PC-9 (cell line): ENCODE results near the gene STK32B. TPM values are rescaled to one million over a fixed set of nuclear protein-coding genes. Genes with fewer than 3 reads are reported as not detected.

Source experiments
- BruUV-seq: library from RNA; stranded (reverse); fragments of 400-500 nt; replicated peaks from 2 replicates; lab custom pipeline; 2021; lab: Mats Ljungman, UMichigan
- CTCF ChIA-PET: fragments of 300-600 bp; sonication (Branson Sonifier 250); formaldehyde crosslinking; loops from one replicate; lab custom pipeline; 2022; ENCODE audit warnings: antibody characterized with exemption; lab: Charles Lee
- POLR2A ChIA-PET: fragments of 300-600 bp; sonication (Branson Sonifier 250); formaldehyde crosslinking; loops from one replicate; lab custom pipeline; 2022; ENCODE audit warnings: antibody characterized with exemption; ENCODE audit not compliant: unreplicated experiment; lab: Charles Lee
- DNase-seq, 2 experiments: peaks; one replicate each; pipeline versions ENCODE4 v3.0.0 to v3.0.0-alpha.2; 2015 to 2022; ENCODE audit warnings: mixed read lengths in 1 of 2
- H2AFZ ChIP-seq: fragments of 200-600 bp; sonication (generic); 2 replicates; pipeline ENCODE4 v1.8.1; 2017; ENCODE audit warnings: antibody characterized with exemption
- H3F3A ChIP-seq: fragments of 200-600 bp; sonication (generic); 2 replicates; pipeline ENCODE4 v1.8.1; 2017; ENCODE audit warnings: antibody characterized with exemption, mild to moderate bottlenecking, low read depth; ENCODE audit not compliant: insufficient read depth
- H3K27ac ChIP-seq: fragments of 200-600 bp; sonication (generic); 2 replicates; pipeline ENCODE4 v1.6.1; 2016; ENCODE audit warnings: mixed run types
- H3K27me3 ChIP-seq: fragments of 200-600 bp; sonication (generic); 2 replicates; pipeline ENCODE4 v1.6.1; 2016; ENCODE audit warnings: low read depth, mixed run types; ENCODE audit not compliant: insufficient read depth
- H3K36me3 ChIP-seq: fragments of 200-600 bp; sonication (generic); 2 replicates; pipeline ENCODE4 v1.6.1; 2016; ENCODE audit warnings: low read depth, mixed run types
- H3K4me1 ChIP-seq: fragments of 200-600 bp; sonication (generic); replicated peaks from 2 replicates; pipeline ENCODE4 v1.6.1; 2016; ENCODE audit warnings: mixed run types; ENCODE audit not compliant: insufficient read depth
- H3K4me2 ChIP-seq: fragments of 200-600 bp; sonication (generic); 2 replicates; pipeline ENCODE4 v1.6.1; 2017; ENCODE audit warnings: mixed run types
- H3K4me3 ChIP-seq: fragments of 200-600 bp; sonication (generic); 2 replicates; pipeline ENCODE4 v1.6.1; 2016; ENCODE audit warnings: mixed run types
- H3K79me2 ChIP-seq: fragments of 200-600 bp; sonication (generic); 2 replicates; pipeline ENCODE4 v1.6.1; 2017; ENCODE audit warnings: low read depth, mixed run types
- H3K9me2 ChIP-seq: fragments of 200-600 bp; sonication (generic); 2 replicates; pipeline ENCODE4 v1.8.1; 2017; ENCODE audit warnings: mild to moderate bottlenecking; ENCODE audit not compliant: insufficient read depth
- H3K9me3 ChIP-seq: fragments of 200-600 bp; sonication (generic); 2 replicates; pipeline ENCODE4 v1.8.1; 2016; ENCODE audit warnings: low read depth; ENCODE audit not compliant: insufficient read depth
- H4K20me1 ChIP-seq: fragments of 200-600 bp; sonication (generic); 2 replicates; pipeline ENCODE4 v1.8.1; 2017; ENCODE audit not compliant: insufficient read depth
- EZH2 ChIP-seq: fragments of 200-600 bp; sonication (generic); IDR thresholded peaks from 2 replicates; pipeline ENCODE4 v1.8.0; 2017; ENCODE audit warnings: antibody characterized with exemption, low read depth
- intact Hi-C: fragments of 100-400 bp; cut with micrococcal nuclease; formaldehyde crosslinking; loops from one replicate; pipeline ENCODE4 v1.10.0; 2022; ENCODE audit not compliant: unreplicated experiment
- total RNA-seq: library from RNA; stranded (reverse); gene quantifications from 2 replicates; pipeline ENCODE4 v1.2.3, GENCODE V29; 2021
- TF ChIP-seq, protein P1 (sequence below): fragments of 200-600 bp; sonication (generic); conservative IDR thresholded peaks from 2 replicates; pipeline ENCODE4 v1.6.1; 2017; ENCODE audit warnings: mixed run types, antibody characterized with exemption, mild to moderate bottlenecking, moderate library complexity

Gene STK32B
- total RNA-seq, 1 experiment from 2014 or later, result not detected

DNA sequence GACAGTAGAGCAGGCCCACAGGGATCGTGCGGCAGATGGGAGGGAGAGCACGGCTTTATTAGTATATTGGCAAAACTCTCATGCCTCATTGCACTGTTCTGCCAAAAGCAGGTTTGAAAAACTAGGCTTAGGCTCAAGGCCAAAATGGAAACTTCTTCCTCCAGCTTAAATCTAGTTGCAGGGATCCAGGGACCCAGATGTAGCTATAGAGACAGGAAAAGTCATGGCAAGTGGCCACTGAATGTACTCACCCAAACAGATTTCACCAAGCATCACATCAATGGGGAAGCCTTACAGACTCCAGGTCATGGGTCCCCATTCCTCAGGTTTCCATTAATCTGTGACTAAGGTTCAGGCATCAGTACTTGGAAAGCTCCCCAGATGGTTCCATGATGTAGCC lies 149.2 kb downstream of the STK32B start:
- CTCF ChIA-PET, result no interaction called here
- H3K4me3 ChIP-seq, result no peak overlapping the region
- TF ChIP-seq, protein P1, sequence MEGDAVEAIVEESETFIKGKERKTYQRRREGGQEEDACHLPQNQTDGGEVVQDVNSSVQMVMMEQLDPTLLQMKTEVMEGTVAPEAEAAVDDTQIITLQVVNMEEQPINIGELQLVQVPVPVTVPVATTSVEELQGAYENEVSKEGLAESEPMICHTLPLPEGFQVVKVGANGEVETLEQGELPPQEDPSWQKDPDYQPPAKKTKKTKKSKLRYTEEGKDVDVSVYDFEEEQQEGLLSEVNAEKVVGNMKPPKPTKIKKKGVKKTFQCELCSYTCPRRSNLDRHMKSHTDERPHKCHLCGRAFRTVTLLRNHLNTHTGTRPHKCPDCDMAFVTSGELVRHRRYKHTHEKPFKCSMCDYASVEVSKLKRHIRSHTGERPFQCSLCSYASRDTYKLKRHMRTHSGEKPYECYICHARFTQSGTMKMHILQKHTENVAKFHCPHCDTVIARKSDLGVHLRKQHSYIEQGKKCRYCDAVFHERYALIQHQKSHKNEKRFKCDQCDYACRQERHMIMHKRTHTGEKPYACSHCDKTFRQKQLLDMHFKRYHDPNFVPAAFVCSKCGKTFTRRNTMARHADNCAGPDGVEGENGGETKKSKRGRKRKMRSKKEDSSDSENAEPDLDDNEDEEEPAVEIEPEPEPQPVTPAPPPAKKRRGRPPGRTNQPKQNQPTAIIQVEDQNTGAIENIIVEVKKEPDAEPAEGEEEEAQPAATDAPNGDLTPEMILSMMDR, result no peak
- no peak for TF ChIP-seq EZH2

DNA sequence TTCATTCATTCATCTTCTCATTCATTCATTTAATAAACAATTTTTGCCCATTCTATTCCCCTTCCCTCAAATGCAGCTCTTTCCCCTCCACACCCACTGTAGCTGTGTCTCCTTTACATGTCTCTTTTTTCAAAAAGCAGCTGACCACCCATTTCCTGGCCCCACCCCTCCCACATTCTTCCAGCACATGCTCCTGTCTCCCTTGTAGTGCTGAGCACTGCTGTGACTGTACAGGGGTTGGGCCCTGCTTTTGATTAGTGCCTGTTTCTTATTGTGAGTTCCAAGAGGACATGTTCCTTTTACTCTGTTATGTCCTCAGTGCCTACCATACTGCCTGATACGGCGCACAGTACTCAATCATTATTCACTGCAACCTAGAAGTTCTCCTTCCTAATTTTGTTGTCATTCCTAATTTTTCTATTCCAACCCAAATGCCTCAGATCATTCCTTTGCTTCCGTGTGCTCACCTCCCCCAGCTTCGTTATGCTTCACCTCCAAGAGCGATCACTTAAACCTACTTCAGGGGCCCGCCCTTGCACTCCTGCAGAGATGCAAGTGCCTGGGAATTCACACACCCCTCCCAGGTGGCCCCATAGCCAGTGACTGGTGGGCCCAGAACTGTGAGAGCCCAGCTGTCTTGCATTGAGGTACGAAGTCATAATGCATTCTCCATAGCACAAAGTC lies 152.2 kb downstream of the STK32B start:
- ChIA-PET POLR2A (no interaction called here), CTCF (no interaction called here)
- H4K20me1 ChIP-seq, result no peaks in the 10 kb centered on the region

More for the DNA sequence above, 149.2 kb downstream of the STK32B start:
- H3K27me3 ChIP-seq, result peaks cover 16% of the 10 kb centered on the region
- no peak overlapping the region for H3K4me2 ChIP-seq
- no peak overlapping the region for H2AFZ ChIP-seq
- no peak overlapping the region for H3K27ac ChIP-seq
- POLR2A ChIA-PET, result no interaction called here
- H3K36me3 ChIP-seq, result no peaks in the 10 kb centered on the region
- H3K9me2 ChIP-seq, result no peaks in the 10 kb centered on the region
- no peaks in the 10 kb centered on the region for H3F3A ChIP-seq
- BruUV-seq, result no TSS peak
- intact Hi-C loops, result no loop called here
- H4K20me1 ChIP-seq, result no peaks in the 10 kb centered on the region
- no peaks in the 10 kb centered on the region for H3K79me2 ChIP-seq
- H3K4me1 ChIP-seq, result no peaks in the 10 kb centered on the region
- H3K9me3 ChIP-seq, result no peaks in the 10 kb centered on the region
- DNase-seq, result no peak

DNA sequence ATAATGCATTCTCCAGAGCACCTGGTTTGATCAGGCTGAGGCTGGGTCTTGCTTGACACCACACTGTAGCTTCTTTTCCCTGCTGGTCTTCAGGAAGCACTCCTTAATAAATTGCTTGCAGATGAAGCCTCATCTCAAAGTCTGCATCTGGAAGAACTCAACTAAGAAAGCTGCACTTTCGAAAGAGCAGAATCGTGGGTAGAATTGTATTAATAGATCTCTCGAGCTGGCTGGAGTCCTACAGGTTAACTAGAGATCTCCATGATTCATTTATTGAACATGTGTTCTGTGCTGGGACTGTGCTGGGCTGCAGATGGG lies 152.7 kb downstream of the STK32B start:
- CTCF ChIA-PET, result no interaction called here

More for the DNA sequence above, 152.2 kb downstream of the STK32B start:
- Histone ChIP-seq H3K9me2 (no peaks in the 10 kb centered on the region), H3K4me3 (no peak overlapping the region), H3K4me2 (no peak overlapping the region), H3K27ac (no peak overlapping the region), H3K9me3 (no peaks in the 10 kb centered on the region), H3F3A (no peaks in the 10 kb centered on the region), H3K79me2 (no peaks in the 10 kb centered on the region), H3K27me3 (no peaks in the 10 kb centered on the region), H3K4me1 (no peaks in the 10 kb centered on the region), H2AFZ (no peak overlapping the region), H3K36me3 (no peaks in the 10 kb centered on the region)
- TF ChIP-seq, protein P1, result no peak
- no TSS peak for BruUV-seq
- intact Hi-C loops, result no loop called here
- DNase-seq, result no peak

More for the DNA sequence above, 152.7 kb downstream of the STK32B start:
- POLR2A ChIA-PET, result no interaction called here
- Histone ChIP-seq H3K9me2 (no peaks in the 10 kb centered on the region), H3F3A (no peaks in the 10 kb centered on the region), H3K36me3 (no peaks in the 10 kb centered on the region), H3K9me3 (no peaks in the 10 kb centered on the region), H3K4me2 (no peak overlapping the region), H3K4me1 (no peaks in the 10 kb centered on the region), H3K4me3 (no peak overlapping the region), H3K27ac (no peak overlapping the region), H3K79me2 (no peaks in the 10 kb centered on the region), H2AFZ (no peak overlapping the region), H3K27me3 (no peaks in the 10 kb centered on the region), H4K20me1 (no peaks in the 10 kb centered on the region)
- DNase-seq, result no peak
- TF ChIP-seq, protein P1, result no peak
- TF ChIP-seq EZH2, result no peak
- no TSS peak for BruUV-seq
- intact Hi-C loops, result no loop called here
